Bladder microvascular endothelial cell (primary cell): ENCODE measurements around the gene SLC2A4RG. TPM values are rescaled to one million over a fixed set of nuclear protein-coding genes. Genes with fewer than 3 reads are reported as not detected.

Source experiments
- total RNA-seq: library from RNA; depleted of rRNA; stranded (reverse); fragments of >200 nt; gene quantifications from 2 replicates; pipeline ENCODE4 v1.2.3, GENCODE V29; 2014

SLC2A4RG gene, protein sequence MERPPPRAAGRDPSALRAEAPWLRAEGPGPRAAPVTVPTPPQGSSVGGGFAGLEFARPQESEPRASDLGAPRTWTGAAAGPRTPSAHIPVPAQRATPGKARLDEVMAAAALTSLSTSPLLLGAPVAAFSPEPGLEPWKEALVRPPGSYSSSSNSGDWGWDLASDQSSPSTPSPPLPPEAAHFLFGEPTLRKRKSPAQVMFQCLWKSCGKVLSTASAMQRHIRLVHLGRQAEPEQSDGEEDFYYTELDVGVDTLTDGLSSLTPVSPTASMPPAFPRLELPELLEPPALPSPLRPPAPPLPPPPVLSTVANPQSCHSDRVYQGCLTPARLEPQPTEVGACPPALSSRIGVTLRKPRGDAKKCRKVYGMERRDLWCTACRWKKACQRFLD
- total RNA-seq: 8.0 and 8.6 TPM in 2 replicates

DNA sequence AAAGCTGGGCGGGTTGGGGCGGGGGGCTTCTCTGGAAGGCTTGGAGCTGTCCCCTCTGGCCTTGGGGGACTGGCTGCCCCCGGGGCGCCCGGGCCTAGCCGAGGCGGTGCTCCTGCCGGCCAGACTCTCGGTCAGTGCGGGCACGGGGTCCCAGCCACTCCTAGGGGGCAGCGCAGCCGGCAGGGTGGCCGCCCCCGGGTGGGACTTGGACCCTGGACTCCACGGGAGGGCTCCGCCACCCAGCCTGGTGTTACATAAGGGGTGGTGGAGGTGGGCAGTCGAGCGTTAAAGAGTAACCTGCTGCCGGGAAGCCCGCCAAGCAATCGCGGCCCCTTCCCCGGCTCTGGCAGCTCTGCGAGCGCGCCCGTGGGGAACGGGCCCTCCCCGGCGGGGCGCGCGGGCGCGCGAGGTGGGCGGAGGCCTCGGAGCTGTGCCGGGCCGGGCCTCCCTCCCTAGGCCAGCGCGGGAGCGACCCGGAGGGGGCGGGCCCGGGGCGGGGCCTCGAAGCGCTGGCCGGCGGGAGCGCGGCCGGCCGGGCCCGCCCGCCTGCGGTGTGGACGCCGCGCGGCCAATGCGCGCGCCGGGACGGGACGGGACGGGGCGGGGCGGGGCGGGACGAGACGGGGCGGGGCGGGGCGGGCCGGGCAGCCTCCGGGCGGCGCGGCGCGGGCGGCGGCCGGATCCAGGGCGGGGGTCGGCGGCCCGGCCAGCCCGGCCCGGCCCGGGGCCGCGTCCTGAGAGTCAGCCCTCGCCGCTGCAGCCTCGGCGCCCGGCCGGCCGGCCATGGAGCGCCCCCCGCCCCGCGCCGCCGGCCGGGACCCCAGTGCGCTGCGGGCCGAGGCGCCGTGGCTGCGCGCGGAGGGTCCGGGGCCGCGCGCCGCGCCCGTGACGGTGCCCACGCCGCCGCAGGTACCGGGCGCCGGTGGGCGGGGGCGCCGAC is at the start of gene SLC2A4RG:
Gene SLC2A4RG (plus strand): TSS at position 647 of the 940 bp plus-strand sequence. CDS start 137 bp downstream, at position 784.

DNA sequence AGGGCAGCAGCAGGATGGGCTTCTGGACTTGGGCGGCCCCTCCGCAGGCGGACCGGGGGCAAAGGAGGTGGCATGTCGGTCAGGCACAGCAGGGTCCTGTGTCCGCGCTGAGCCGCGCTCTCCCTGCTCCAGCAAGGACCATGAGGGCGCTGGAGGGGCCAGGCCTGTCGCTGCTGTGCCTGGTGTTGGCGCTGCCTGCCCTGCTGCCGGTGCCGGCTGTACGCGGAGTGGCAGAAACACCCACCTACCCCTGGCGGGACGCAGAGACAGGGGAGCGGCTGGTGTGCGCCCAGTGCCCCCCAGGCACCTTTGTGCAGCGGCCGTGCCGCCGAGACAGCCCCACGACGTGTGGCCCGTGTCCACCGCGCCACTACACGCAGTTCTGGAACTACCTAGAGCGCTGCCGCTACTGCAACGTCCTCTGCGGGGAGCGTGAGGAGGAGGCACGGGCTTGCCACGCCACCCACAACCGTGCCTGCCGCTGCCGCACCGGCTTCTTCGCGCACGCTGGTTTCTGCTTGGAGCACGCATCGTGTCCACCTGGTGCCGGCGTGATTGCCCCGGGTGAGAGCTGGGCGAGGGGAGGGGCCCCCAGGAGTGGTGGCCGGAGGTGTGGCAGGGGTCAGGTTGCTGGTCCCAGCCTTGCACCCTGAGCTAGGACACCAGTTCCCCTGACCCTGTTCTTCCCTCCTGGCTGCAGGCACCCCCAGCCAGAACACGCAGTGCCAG is 42.8 kb upstream of the SLC2A4RG start, which contains the start of gene TNFRSF6B:
Gene TNFRSF6B (plus strand): TSS at position 25 of the 729 bp plus-strand sequence. CDS start 116 bp downstream, at position 141.

DNA sequence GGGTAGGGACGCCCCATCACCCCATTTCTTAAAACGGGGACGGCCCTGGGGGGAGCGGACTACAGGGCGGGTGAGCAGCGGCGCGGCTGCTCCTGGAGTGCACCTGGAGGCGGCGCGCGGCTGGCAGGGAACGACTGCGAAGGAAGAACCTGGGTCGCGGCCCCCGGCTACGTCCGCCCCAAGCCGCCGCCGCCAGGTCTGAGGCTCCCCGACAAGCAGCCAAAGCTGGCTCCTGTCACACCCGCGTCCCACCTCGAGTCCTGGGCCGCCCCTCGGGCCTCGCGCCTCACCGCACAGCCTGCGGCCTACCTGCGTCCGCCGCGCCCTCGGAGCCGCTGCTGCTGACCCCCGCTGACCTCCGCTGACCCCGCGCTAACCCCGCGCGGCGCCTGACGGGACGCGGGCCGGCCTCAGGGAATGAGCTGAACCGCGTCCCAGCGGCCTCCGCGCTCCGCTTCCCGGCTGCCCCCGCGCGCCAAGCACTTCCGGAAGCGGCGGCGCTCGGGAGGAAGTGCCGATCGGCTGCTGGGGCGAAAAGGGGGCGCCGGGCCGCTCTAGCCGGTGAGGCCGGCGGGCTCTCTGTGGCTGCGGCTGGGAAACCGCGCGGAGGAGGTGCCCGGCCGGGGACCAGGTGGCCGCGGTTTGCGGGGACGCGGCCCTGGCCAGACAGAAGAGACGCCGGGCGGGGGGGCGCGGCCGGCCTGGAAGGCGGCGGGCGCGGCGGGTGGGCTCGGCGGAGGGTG is 31.8 kb upstream of the SLC2A4RG start, which contains the start of the genes ARFRP1 and ZGPAT:
Gene ARFRP1 (minus strand): TSS at position 419 of the 743 bp plus-strand sequence. CDS start 885 bp downstream, outside the sequence.
Gene ZGPAT (plus strand): TSS at position 482 of the 743 bp plus-strand sequence. CDS start 542 bp downstream, outside the sequence.

DNA sequence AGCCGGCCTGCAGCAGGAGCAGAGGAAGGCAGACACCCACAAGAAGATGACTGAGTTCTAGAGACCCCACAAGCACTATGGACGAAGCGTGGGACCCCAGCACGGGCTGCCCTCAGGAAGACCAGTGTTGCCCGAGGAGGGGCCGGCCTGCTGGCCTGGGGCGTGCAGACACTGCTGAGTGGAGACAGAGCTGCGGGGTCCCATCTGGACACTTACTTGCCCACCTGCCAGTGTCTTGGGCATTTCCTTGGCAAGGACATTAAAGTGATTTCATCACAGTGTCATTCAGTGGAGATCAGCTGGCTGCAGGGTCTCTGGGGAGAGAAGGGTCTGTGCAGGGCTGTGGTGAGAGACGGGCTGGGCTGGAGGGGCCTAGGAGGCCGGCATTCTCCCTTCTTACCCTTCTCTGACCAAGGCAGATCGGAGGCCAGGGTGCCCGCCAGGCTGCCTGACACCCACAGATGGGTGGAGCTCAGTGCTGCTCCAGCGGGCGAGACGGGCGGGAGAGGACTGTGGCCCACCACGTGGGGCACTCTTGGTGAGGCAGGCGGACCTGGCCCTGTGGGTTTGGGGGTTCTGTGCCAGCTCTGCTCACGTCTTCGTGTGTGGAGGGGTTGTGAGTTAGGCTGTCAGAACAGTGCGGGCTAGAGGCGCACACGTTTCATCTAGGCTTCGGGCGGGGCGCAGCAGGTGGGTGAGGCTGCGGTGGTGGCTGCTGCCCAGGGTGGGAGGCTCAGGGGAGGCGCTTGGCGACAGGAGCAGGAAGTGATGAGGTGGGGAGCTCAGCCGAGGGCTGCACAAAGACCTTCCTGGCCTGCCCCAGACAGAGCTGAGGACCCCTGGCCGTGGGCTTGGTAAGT is 3.5 kb upstream of the SLC2A4RG start, which contains the start of gene LIME1:
Gene LIME1 (plus strand): TSS at position 806 of the 860 bp plus-strand sequence. CDS start 886 bp downstream, outside the sequence.

Other genes starting within 250 kb of the SLC2A4RG start
- gene EEF1A2, start 240.7 kb upstream of the SLC2A4RG start, total RNA-seq: 0.49 and 27.1 TPM in 2 replicates
- 10.7 and 13.3 TPM in 2 replicates for gene PPDPF, start 219.0 kb upstream of the SLC2A4RG start, total RNA-seq
- gene PTK6, start 202.4 kb upstream of the SLC2A4RG start, total RNA-seq: 0.13 TPM in 1 of 2 replicates, not detected in the other
- gene SRMS, start 192.0 kb upstream of the SLC2A4RG start, total RNA-seq: not detected in 2 replicates
- 1.0 and 1.1 TPM in 2 replicates for gene FNDC11, start 185.6 kb upstream of the SLC2A4RG start, total RNA-seq
- gene HELZ2, start 165.5 kb upstream of the SLC2A4RG start, total RNA-seq: 52.6 and 101 TPM in 2 replicates
- gene GMEB2, start 112.7 kb upstream of the SLC2A4RG start, total RNA-seq: 7.4 and 12.5 TPM in 2 replicates
- gene STMN3, start 86.4 kb upstream of the SLC2A4RG start, total RNA-seq: 0.69 and 1.5 TPM in 2 replicates
- gene RTEL1, start 81.5 kb upstream of the SLC2A4RG start, total RNA-seq: 8.3 and 14.5 TPM in 2 replicates
- 19.1 and 28.5 TPM in 2 replicates for gene TNFRSF6B, start 43.1 kb upstream of the SLC2A4RG start, total RNA-seq
- gene ARFRP1, start 31.8 kb upstream of the SLC2A4RG start, total RNA-seq: 33.4 and 68.0 TPM in 2 replicates
- gene ZGPAT, start 31.7 kb upstream of the SLC2A4RG start, total RNA-seq: 16.4 and 23.8 TPM in 2 replicates
- 1.9 and 3.2 TPM in 2 replicates for gene LIME1, start 3.1 kb upstream of the SLC2A4RG start, total RNA-seq
- 28.7 and 46.9 TPM in 2 replicates for gene ZBTB46, start 91.5 kb downstream of the SLC2A4RG start, total RNA-seq
- gene ABHD16B, start 121.7 kb downstream of the SLC2A4RG start, total RNA-seq: not detected in 2 replicates
- gene TPD52L2, start 125.5 kb downstream of the SLC2A4RG start, total RNA-seq: 100 and 164 TPM in 2 replicates
- 56.2 and 97.5 TPM in 2 replicates for gene DNAJC5, start 155.3 kb downstream of the SLC2A4RG start, total RNA-seq
- 29.0 and 40.7 TPM in 2 replicates for gene UCKL1, start 216.6 kb downstream of the SLC2A4RG start, total RNA-seq
- gene ZNF512B, start 230.2 kb downstream of the SLC2A4RG start, total RNA-seq: 6.3 and 10.5 TPM in 2 replicates
- 1.6 and 3.9 TPM in 2 replicates for gene SAMD10, start 239.9 kb downstream of the SLC2A4RG start, total RNA-seq
- gene PRPF6, start 241.4 kb downstream of the SLC2A4RG start, total RNA-seq: 55.5 and 98.0 TPM in 2 replicates